Small intestine (tissue), 7 donors: ENCODE data around the gene HAVCR2. TPM values are rescaled to one million over a fixed set of nuclear protein-coding genes. Genes with fewer than 3 reads are reported as not detected.

Experiments
- DNase-seq, 2 donors: peaks; one replicate each; pipeline versions ENCODE4 v3.0.0 to v3.0.0-alpha.2; 2013
- FAIRE-seq: peaks from 2 replicates; lab custom pipeline; 2012; peaks lifted over from hg19 to GRCh38; lab: Jason Lieb, UNC
- H3K27ac ChIP-seq, 3 donors: one replicate each; pipeline ENCODE4 v1.5.1; 2013; ENCODE audit warnings: low read length in 2 of 3, mild to moderate bottlenecking in 2 of 3, control low read depth in 1 of 3, inconsistent platforms in 1 of 3, low read depth in 1 of 3, moderate library complexity in 1 of 3
- H3K27me3 ChIP-seq, 3 donors: one replicate each; pipeline ENCODE4 v1.6.1; 2013; ENCODE audit warnings: low read length in 3 of 3, inconsistent platforms in 1 of 3; ENCODE audit not compliant: control insufficient read depth in 3 of 3, insufficient read depth in 3 of 3
- H3K36me3 ChIP-seq, 3 donors: one replicate each; pipeline ENCODE4 v1.6.1; 2013; ENCODE audit warnings: low read length in 3 of 3, inconsistent platforms in 1 of 3, low read depth in 1 of 3, mild to moderate bottlenecking in 1 of 3, moderate library complexity in 1 of 3; ENCODE audit not compliant: control insufficient read depth in 3 of 3, insufficient read depth in 2 of 3
- H3K4me1 ChIP-seq, 3 donors: one replicate each; pipeline ENCODE4 v1.6.1; 2013; ENCODE audit warnings: low read length in 2 of 3, inconsistent platforms in 1 of 3, low read depth in 1 of 3, mild to moderate bottlenecking in 1 of 3, moderate library complexity in 1 of 3; ENCODE audit not compliant: control insufficient read depth in 3 of 3, insufficient read depth in 2 of 3
- H3K4me3 ChIP-seq, 3 donors: one replicate each; pipeline ENCODE4 v1.5.1; 2013; ENCODE audit warnings: low read length in 3 of 3, control low read depth in 1 of 3, inconsistent platforms in 1 of 3, low read depth in 1 of 3, mild to moderate bottlenecking in 1 of 3, moderate library complexity in 1 of 3
- H3K9me3 ChIP-seq, 2 donors: one replicate each; pipeline ENCODE4 v1.6.1; 2013; ENCODE audit warnings: low read depth in 1 of 2, low read length in 1 of 2; ENCODE audit not compliant: control insufficient read depth in 2 of 2, insufficient read depth in 1 of 2
- WGBS, 3 donors: extraction: QIAGEN DNeasy Blood & Tissue Kit; methylation state at CpG; one replicate each; pipeline ENCODE4 v1.1.7; 2013; 5-methylcytosine and 5-hydroxymethylcytosine counted together
- polyA plus RNA-seq, 4 donors: library from polyadenylated mRNA; stranded (reverse) in 3 of 4; unstranded in 1 of 4; fragments of 200-250 nt in 3 of 4; fragments of 120-200 nt in 1 of 4; gene quantifications; one replicate each; pipeline versions ENCODE4 v1.2.1 to v1.2.3, GENCODE V29; 2013
- donor health status: healthy with polysubstance abuse.
- donor health status: control.
- donor health status: control.
- donor health status: Bipolar disorder and iron deficiency.
- donor health status: healthy.

Gene HAVCR2
- polyA plus RNA-seq, 4 donors = 0.45 to 3.0 (median 2.0) TPM

GRCh38 chr5:157109744-157110143 is 900 bp upstream of the HAVCR2 start:
- 19 to 50% (median 31%) methylated on average over 1 of the region's 1 CpG for WGBS, 3 donors
- H3K9me3 ChIP-seq = no peaks in the 10 kb centered on the region

GRCh38 chr5:157107508-157107907 is 1.3 kb downstream of the HAVCR2 start:
- Histone ChIP-seq H3K36me3 (no peaks in the 10 kb centered on the region), H3K27ac (peak overlapping the region in 1 of 3 donors; percentile 63), H3K4me1 (no peaks in the 10 kb centered on the region), H3K9me3 (no peaks in the 10 kb centered on the region), H3K4me3 (no peak overlapping the region), H3K27me3 (no peaks in the 10 kb centered on the region)
- FAIRE-seq = no peak
- no peak for DNase-seq
- WGBS, 3 donors = 57 to 75% (median 67%) methylated on average over 3 of the region's 3 CpGs

More at GRCh38 chr5:157109744-157110143, 900 bp upstream of the HAVCR2 start:
- peak overlapping the region in 2 of 3 donors; percentile 8 to 84 for H3K27ac ChIP-seq
- H3K4me1 ChIP-seq = no peaks in the 10 kb centered on the region
- H3K36me3 ChIP-seq = no peaks in the 10 kb centered on the region
- H3K4me3 ChIP-seq = no peak overlapping the region
- FAIRE-seq (no peak), DNase-seq (peak in 1 of 2 donors; percentile 33)
- H3K27me3 ChIP-seq = no peaks in the 10 kb centered on the region

GRCh38 chr5:157106630-157107461 is 2.0 kb downstream of the HAVCR2 start:
- no peak for DNase-seq
- no peak for FAIRE-seq

GRCh38 chr5:157100140-157100679 is 8.6 kb downstream of the HAVCR2 start:
- Histone ChIP-seq H3K4me1 (no peaks in the 10 kb centered on the region), H3K27me3 (no peaks in the 10 kb centered on the region), H3K36me3 (no peaks in the 10 kb centered on the region), H3K4me3 (no peak overlapping the region), H3K9me3 (no peaks in the 10 kb centered on the region), H3K27ac (no peak overlapping the region)
- FAIRE-seq = no peak
- DNase-seq = no peak
- WGBS, 3 donors = 51 to 75% (median 72%) methylated on average over 2 of the region's 2 CpGs

More at GRCh38 chr5:157106630-157107461, 2.0 kb downstream of the HAVCR2 start:
- Histone ChIP-seq H3K9me3 (no peaks in the 10 kb centered on the region), H3K36me3 (no peaks in the 10 kb centered on the region), H3K27me3 (no peaks in the 10 kb centered on the region), H3K4me1 (no peaks in the 10 kb centered on the region), H3K27ac (peak overlapping the region in 1 of 3 donors; percentile 6), H3K4me3 (no peak overlapping the region)
- WGBS, 3 donors = 80 to 83% (median 81%) methylated on average over 14 of the region's 14 CpGs

GRCh38 chr5:157088342-157088990 is 20.4 kb downstream of the HAVCR2 start:
- H3K27me3 ChIP-seq = no peaks in the 10 kb centered on the region
- H3K9me3 ChIP-seq = no peaks in the 10 kb centered on the region
- FAIRE-seq (no peak), DNase-seq (no peak)
- H3K4me3 ChIP-seq = no peak overlapping the region
- H3K4me1 ChIP-seq = no peaks in the 10 kb centered on the region
- H3K36me3 ChIP-seq = no peaks in the 10 kb centered on the region
- WGBS, 3 donors = 61 to 70% (median 68%) methylated on average over 3 of the region's 3 CpGs
- no peak overlapping the region for H3K27ac ChIP-seq

GRCh38 chr5:157086751-157087359 is 22.0 kb downstream of the HAVCR2 start:
- 86 to 88% (median 86%) methylated on average over 8 of the region's 8 CpGs for WGBS, 3 donors
- no peak for DNase-seq
- Histone ChIP-seq H3K27me3 (no peaks in the 10 kb centered on the region), H3K4me3 (no peak overlapping the region), H3K27ac (no peak overlapping the region), H3K36me3 (no peaks in the 10 kb centered on the region), H3K9me3 (no peaks in the 10 kb centered on the region), H3K4me1 (no peaks in the 10 kb centered on the region)
- no peak for FAIRE-seq

GRCh38 chr5:157085930-157086329 is 22.9 kb downstream of the HAVCR2 start:
- no peaks in the 10 kb centered on the region for H3K36me3 ChIP-seq
- H3K9me3 ChIP-seq = no peaks in the 10 kb centered on the region
- no peaks in the 10 kb centered on the region for H3K4me1 ChIP-seq
- DNase-seq (no peak), FAIRE-seq (no peak)
- no peak overlapping the region for H3K4me3 ChIP-seq
- H3K27ac ChIP-seq = no peak overlapping the region
- 67 to 83% (median 69%) methylated on average over 4 of the region's 4 CpGs for WGBS, 3 donors
- no peaks in the 10 kb centered on the region for H3K27me3 ChIP-seq

GRCh38 chr5:157080286-157080685 is 28.6 kb downstream of the HAVCR2 start:
- Histone ChIP-seq H3K36me3 (no peaks in the 10 kb centered on the region), H3K4me1 (no peaks in the 10 kb centered on the region), H3K27ac (no peak overlapping the region), H3K9me3 (no peaks in the 10 kb centered on the region), H3K4me3 (no peak overlapping the region), H3K27me3 (no peaks in the 10 kb centered on the region)
- WGBS, 3 donors = 45 to 74% (median 53%) methylated on average over 2 of the region's 2 CpGs
- FAIRE-seq = no peak
- DNase-seq = no peak
